ENCODE results near the gene RGS11.
A peak's percentile ranks its signal among the peaks of the same experiment; 100 is the strongest.
"Not testable (repeated sequence)": the region's sequence is repeated elsewhere in the genome, so short reads cannot be mapped to it uniquely, and the experiment has no call there.

Gene RGS11

GRCh38 chr16:261031-261691, 14.6 kb downstream of the RGS11 start:
- DNase-seq, result no peak

- DNase-seq, result no peak
Observed at GRCh38 chr16:260326-260725, 15.4 kb downstream of the RGS11 start.

- DNase-seq, result no peak
Observed at GRCh38 chr16:259814-260253, 15.9 kb downstream of the RGS11 start.

GRCh38 chr16:259226-259625, 16.5 kb downstream of the RGS11 start:
- DNase-seq, result no peak

GRCh38 chr16:258091-258490, 17.7 kb downstream of the RGS11 start:
- not testable (repeated sequence) for DNase-seq

- DNase-seq, result no peak
Observed at GRCh38 chr16:255183-255582, 20.6 kb downstream of the RGS11 start.

GRCh38 chr16:254461-254860, 21.3 kb downstream of the RGS11 start:
- no peak for DNase-seq

- no peak for DNase-seq
Observed at GRCh38 chr16:253833-254232, 21.9 kb downstream of the RGS11 start.

- DNase-seq, result no peak
Observed at GRCh38 chr16:252366-253337, 23.1 kb downstream of the RGS11 start.

GRCh38 chr16:249431-249830, 26.3 kb downstream of the RGS11 start:
- DNase-seq, result no peak

GRCh38 chr16:247027-247426, 28.7 kb downstream of the RGS11 start:
- DNase-seq, result no peak

- DNase-seq, result no peak
Observed at GRCh38 chr16:245105-245504, 30.6 kb downstream of the RGS11 start.

- no peak for DNase-seq
Observed at GRCh38 chr16:243348-243747, 32.4 kb downstream of the RGS11 start.

GRCh38 chr16:242281-242680, 33.5 kb downstream of the RGS11 start:
- DNase-seq, result no peak

- DNase-seq, result no peak
Observed at GRCh38 chr16:240559-240958, 35.2 kb downstream of the RGS11 start.

- DNase-seq, result no peak
Observed at GRCh38 chr16:239948-240277, 35.8 kb downstream of the RGS11 start.

- peak; percentile 93 for DNase-seq
Observed at GRCh38 chr16:234468-235305, 41.1 kb downstream of the RGS11 start, which contains the start of gene FAM234A. FAM234A (plus strand) TSS chr16:234821; CDS start chr16:254414, 19,593 bp downstream.

GRCh38 chr16:230949-231348, 44.8 kb downstream of the RGS11 start:
- no peak for DNase-seq

GRCh38 chr16:230351-230750, 45.4 kb downstream of the RGS11 start:
- not testable (repeated sequence) for DNase-seq

GRCh38 chr16:229731-230281, 45.9 kb downstream of the RGS11 start:
- no peak for DNase-seq

- DNase-seq, result peak; percentile 84
Observed at GRCh38 chr16:228852-229730, 46.7 kb downstream of the RGS11 start, which contains the start of gene LUC7L. LUC7L (minus strand) TSS chr16:229449; CDS start chr16:229339, 110 bp downstream.
